ENCODE results near the gene ADGRV1.

DNA sequence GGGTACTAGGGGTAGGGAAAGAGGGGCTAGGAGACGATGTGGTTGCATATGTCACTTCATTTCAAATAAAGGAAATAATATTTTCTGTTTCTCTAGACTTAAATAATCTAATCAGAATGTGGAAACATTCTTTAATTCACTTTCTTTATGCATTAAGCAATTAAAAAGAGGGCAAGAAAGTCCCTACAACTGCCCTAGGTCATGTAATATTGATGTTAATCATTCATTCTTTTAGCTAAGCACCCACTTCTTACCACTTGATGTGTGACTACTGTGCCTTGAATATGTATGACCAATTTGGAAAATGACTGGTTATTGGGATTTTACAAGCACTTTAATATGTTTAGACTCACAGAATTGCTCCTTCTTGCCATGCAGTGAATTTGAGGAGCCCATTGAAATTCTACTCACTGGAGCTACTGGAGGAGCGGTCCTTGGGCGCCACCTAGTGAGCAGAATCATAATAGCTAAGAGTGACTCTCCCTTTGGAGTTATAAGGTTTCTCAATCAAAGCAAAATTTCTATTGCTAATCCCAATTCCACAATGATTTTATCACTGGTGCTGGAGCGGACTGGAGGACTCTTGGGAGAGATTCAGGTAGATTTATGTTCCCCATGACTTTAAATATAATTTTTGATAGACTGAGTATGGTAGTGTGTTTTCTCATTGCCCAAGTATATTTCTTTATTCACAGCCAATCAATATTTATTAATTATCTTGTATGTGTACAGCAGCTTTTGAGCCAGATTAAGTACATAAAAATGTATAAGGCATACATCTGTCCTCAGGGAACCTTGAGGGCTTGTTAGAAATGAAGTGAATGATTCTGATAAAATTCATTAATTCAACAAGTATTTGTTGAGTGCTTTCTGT lies 225.1 kb downstream of the ADGRV1 start:
- TF ChIP-seq CTCF (tag by site-specific recombination; IDR thresholded peaks at IDR 0.05) (peak; percentile 66), ZNF530 (tag by site-specific recombination; IDR thresholded peaks at IDR 0.05; ENCODE audit: low read depth) (no peak), ZNF274 (IDR thresholded peaks at IDR 0.05; ENCODE audit: low read length) (no peak), ZNF274 (tag by site-specific recombination; IDR thresholded peaks at IDR 0.05; ENCODE audit: borderline replicate concordance) (no peak), ZNF830 (tag by site-specific recombination; IDR thresholded peaks at IDR 0.05; ENCODE audit: low read depth) (no peak), EGR2 (tag by site-specific recombination; IDR thresholded peaks at IDR 0.05; ENCODE audit: low read depth) (no peak)
